GM12892 (cell line): ENCODE results near the gene RCCD1. TPM values are rescaled to one million over a fixed set of nuclear protein-coding genes. Genes with fewer than 3 reads are reported as not detected.
"Not testable (repeated sequence)": the region's sequence is repeated elsewhere in the genome, so short reads cannot be mapped to it uniquely, and the experiment has no call there.

Experiments used
- DNase-seq: peaks from one replicate; pipeline ENCODE4 v3.0.0; 2011; ENCODE audit not compliant: insufficient read length
- FAIRE-seq: peaks from 2 replicates; lab custom pipeline; 2011; peaks lifted over from hg19 to GRCh38; lab: Jason Lieb, UNC
- POLR2A ChIP-seq: IDR thresholded peaks from 2 replicates; pipeline ENCODE4 v1.6.1; 2011; ENCODE audit warnings: low read depth, low read length, control low read depth
- POLR2AphosphoS5 ChIP-seq: IDR thresholded peaks from 2 replicates; pipeline ENCODE4 v1.6.1; 2011; ENCODE audit warnings: low read depth, low read length, control low read depth
- TAF1 ChIP-seq: IDR thresholded peaks from 2 replicates; pipeline ENCODE4 v1.6.1; 2011; ENCODE audit warnings: low read depth, mild to moderate bottlenecking, control low read depth, low read length, borderline replicate concordance
- polyA plus RNA-seq: library from polyadenylated mRNA; unstranded; fragments of >200 nt; gene quantifications from one replicate; pipeline ENCODE4 v1.2.1, GENCODE V29; 2012; ENCODE audit warnings: missing spikeins, inconsistent platforms; ENCODE audit not compliant: missing spikeins

RCCD1 gene
- polyA plus RNA-seq: 16.0 TPM

- peak; percentile 100 for DNase-seq
- TF ChIP-seq POLR2AphosphoS5: peak; percentile 95
- TF ChIP-seq POLR2A: peak; percentile 86
- TF ChIP-seq TAF1: peak; percentile 59
- peak; percentile 100 for FAIRE-seq
Measured at GRCh38 chr15:90954712-90955623, at the start of gene RCCD1. Gene RCCD1, plus strand, starts transcription at chr15:90954884. Its CDS starts 1,851 bp downstream, at chr15:90956735.

GRCh38 chr15:90905306-90906180, 49.1 kb upstream of the RCCD1 start:
- TF ChIP-seq POLR2A (no peak), TAF1 (no peak), POLR2AphosphoS5 (no peak)
- no peak for FAIRE-seq

GRCh38 chr15:90906181-90906849, 48.4 kb upstream of the RCCD1 start:
- no peak for TF ChIP-seq POLR2AphosphoS5
- no peak for TF ChIP-seq POLR2A
- TF ChIP-seq TAF1: no peak
- FAIRE-seq (no peak), DNase-seq (no peak)

More at GRCh38 chr15:90905306-90906180, 49.1 kb upstream of the RCCD1 start:
- no peak for DNase-seq

- FAIRE-seq (no peak), DNase-seq (no peak)
- TF ChIP-seq TAF1 (no peak), POLR2AphosphoS5 (no peak), POLR2A (no peak)
Measured at GRCh38 chr15:90907051-90907660, 47.5 kb upstream of the RCCD1 start.

- DNase-seq (no peak), FAIRE-seq (no peak)
- TF ChIP-seq POLR2A (no peak), TAF1 (no peak), POLR2AphosphoS5 (no peak)
Measured at GRCh38 chr15:90907838-90908507, 46.7 kb upstream of the RCCD1 start.

- not testable (repeated sequence) for FAIRE-seq, DNase-seq
Measured at GRCh38 chr15:90909449-90909848, 45.2 kb upstream of the RCCD1 start.

GRCh38 chr15:90909976-90910375, 44.7 kb upstream of the RCCD1 start:
- TF ChIP-seq POLR2A (no peak), TAF1 (no peak), POLR2AphosphoS5 (no peak)
- no peak for FAIRE-seq
- DNase-seq: no peak

GRCh38 chr15:90910441-90911301, 44.0 kb upstream of the RCCD1 start:
- FAIRE-seq: no peak
- TF ChIP-seq POLR2A: no peak
- TF ChIP-seq POLR2AphosphoS5: no peak
- TF ChIP-seq TAF1: no peak
- DNase-seq: no peak

- TF ChIP-seq TAF1 (no peak), POLR2AphosphoS5 (no peak), POLR2A (no peak)
- no peak for DNase-seq
- FAIRE-seq: no peak
Measured at GRCh38 chr15:90911302-90911623, 43.4 kb upstream of the RCCD1 start.
